Non-pigmented ciliary epithelial cell (primary cell): Measurements from ENCODE around the gene PALM2AKAP2.
A peak's percentile ranks its signal among the peaks of the same experiment; 100 is the strongest.

Source experiments
- DNase-seq: peaks from one replicate; pipeline ENCODE4 v3.0.0-alpha.2; 2010; ENCODE audit warnings: low read depth

The PALM2AKAP2 gene

DNA sequence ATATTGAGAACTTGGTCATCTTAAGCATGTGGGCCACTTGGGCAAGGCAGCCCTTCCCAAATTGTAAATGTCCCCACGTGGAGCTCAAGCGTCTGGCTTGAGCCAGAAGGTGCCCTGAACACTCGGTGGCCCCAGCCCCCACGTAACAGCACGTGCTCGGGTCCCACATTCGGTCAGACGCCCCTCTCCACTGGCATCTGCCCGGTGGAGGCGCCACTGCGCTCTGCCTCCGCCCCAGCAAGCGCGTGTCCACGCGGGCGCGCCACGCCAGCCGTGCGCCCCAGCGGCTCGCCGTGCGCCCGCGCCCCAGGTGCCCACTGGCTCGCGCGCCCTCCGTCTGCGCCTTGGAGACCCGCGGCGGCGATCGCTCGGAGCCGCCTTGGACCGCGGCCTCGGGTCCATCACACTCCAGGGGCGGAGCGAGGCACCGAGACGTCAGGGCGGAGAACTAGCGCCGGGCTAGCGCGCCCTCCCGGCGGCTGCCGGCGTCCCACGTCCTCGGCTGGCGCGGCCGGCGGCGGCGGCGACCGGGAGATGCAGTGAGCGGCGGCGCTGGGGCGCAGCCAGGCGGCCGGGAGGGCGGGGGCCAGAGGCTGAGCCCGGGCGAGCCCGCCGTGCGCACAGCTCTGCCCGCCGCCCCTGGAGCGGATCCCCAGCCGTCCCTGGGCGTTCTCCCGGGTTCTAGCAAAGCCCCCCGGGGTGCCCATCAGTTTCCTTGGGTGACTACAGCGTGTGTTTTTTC, at the start of gene PALM2AKAP2:
Gene PALM2AKAP2, plus strand, starts transcription at position 488 of the 742 bp plus-strand sequence. CDS start 291 bp downstream, outside the sequence.
- no peak for DNase-seq

DNA sequence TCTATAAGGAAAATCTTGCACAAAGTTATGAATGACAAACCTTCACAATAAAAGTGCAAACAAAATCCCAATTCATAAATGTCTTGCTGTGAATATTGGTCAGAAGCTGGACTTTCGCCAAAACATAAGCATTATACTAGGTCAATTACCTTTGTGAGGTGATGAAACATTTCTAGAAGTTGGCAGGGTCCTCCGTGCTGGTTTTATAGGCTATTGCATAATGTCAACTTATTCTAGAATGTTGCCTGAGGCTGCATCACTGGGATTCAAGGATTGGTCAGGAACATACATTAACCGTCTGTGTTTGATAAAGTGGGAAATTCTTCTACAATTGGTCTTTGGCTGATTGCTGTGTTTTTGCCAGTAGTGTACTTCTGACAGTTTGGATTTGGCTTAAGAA, 49.8 kb upstream of the PALM2AKAP2 start:
- no peak for DNase-seq

DNA sequence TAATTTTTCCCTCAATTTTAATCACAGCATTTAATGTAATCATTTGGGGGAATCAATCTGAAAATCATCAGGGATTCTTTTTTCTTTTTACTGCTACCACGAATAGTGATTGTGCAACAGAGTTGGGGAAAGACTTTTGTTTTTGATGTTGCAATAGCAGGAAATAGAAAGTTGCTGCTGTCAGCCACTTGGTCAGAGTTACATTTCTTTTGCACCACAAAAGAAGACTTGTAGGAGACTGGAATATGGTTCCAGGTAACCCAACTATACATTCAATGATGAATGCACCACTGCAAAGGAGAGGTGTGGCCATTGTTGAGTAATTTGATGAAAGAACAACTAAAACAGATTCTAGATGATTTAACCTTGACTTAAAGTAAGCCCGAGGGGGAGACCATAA, 46.3 kb upstream of the PALM2AKAP2 start:
- no peak for DNase-seq

DNA sequence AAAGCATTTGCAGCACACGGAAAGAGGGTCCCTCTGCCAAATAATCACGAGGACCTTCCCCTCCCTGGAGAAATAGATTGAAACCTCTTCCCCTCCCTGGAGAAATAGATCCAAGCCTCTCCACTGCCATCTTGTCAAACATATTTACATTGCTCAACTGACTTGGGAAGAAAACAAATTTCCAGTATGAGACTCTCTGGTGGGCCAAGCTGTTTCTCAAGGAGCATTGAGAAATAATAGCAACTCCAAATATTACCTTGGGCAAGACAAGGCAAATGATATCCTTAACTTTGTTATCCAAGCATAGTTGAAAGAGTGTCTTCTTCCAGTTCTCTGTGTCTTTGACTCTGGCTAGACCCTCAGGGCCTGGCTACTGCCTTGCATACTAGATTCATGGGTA, 45.2 kb upstream of the PALM2AKAP2 start:
- DNase-seq, result no peak

DNA sequence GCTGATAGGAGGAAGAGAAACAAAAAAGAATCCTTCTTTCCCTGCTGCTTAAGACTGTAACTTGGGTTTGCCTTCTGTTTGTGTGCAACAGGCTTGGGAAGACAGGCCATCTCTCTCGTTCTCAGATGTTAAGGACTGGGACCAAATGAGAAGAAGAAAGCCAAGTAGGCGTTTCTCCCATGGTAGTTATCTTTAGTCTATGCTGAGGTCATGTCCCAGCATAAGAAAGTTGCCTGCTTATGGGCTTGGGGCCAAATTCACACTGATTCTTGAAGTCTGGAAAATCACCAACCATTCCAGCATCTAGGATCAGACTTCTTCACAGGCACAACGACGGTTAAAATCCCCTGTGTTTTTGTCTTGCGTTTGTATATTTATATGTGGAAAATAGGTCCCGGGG, 44.2 kb upstream of the PALM2AKAP2 start:
- DNase-seq, result no peak

DNA sequence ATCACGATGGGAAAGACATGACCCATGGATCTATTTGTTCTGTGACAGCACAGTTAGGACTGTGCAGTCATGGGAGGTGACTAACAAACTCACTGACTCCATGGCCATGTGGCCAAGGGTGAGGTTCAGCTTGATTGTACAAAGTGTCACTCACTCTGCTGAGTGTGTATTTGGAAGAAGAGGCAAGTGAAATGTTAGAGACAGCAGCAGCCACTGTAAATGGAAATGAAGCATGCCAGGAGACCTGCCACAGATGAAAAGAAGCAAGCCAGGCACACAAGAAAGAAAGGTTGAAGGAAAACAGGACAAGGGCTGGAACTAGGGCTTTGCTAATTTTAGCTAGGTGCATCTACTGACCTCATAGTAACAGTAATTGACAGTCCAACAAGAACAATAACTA, 42.7 kb upstream of the PALM2AKAP2 start:
- DNase-seq, result no peak

DNA sequence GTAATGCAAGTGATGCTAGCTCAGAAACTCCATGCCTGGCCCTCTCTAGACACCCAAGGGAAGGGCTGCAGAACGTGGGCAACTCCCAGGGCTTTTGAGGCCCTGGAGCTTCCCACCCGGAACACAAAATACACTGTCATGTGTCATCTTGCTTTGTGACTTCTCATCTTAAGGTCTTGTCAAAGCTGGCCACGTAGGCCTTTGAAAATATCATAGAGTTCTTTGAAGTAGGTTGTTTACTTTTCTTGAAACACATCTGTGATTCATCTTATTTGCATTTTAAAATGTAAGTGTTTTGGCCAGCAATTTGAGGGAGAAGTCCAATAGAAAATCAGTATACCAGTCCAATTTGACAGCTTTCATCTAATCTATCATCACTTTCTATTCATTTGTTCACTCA, 40.2 kb upstream of the PALM2AKAP2 start:
- no peak for DNase-seq

DNA sequence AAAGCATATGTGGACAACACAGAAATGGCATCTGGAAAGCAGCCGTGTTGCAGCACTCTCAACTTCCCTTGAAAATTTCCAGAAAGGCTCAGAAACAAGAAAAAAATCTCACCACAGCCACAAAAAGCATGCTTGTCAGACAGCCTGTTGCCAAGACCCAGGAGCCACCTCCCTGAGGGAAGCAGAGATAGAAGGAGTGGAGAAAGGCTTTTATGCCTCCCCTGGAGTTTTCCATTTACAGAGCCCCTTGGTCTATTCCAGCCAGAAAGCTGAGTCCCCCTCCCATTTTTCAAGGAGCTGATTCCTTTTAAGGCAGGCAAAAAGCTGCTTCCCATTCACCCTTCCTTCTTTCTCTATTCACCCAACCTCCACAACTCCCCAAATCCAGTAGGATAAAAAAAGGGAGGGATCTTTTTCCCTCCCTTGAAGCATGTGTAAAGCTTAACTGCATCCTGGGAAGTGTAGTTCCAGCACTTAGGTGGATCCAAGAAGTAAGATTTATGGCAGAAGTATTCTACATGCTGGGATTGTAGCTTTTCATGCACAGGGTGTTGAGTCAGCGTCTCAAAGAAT, 37.1 kb upstream of the PALM2AKAP2 start:
- DNase-seq, result no peak

DNA sequence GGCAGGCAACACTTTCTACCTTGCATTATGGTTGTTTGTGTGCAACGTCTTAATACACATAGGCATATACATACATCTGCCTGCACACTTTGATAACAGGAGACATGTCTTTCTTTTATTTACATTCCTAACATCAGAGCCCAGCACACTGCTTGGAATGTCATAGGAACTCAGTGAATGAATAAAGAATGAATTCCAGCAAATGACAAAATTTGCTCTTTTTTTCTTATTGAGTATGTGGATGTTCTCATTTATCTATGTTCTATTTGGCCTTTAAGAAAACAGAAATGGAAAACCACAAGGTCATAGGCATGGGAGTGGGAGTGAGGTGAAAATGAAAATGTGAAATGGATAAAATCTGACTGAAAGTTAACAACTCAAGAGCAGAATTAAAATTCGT, 36.3 kb upstream of the PALM2AKAP2 start:
- DNase-seq, result no peak

DNA sequence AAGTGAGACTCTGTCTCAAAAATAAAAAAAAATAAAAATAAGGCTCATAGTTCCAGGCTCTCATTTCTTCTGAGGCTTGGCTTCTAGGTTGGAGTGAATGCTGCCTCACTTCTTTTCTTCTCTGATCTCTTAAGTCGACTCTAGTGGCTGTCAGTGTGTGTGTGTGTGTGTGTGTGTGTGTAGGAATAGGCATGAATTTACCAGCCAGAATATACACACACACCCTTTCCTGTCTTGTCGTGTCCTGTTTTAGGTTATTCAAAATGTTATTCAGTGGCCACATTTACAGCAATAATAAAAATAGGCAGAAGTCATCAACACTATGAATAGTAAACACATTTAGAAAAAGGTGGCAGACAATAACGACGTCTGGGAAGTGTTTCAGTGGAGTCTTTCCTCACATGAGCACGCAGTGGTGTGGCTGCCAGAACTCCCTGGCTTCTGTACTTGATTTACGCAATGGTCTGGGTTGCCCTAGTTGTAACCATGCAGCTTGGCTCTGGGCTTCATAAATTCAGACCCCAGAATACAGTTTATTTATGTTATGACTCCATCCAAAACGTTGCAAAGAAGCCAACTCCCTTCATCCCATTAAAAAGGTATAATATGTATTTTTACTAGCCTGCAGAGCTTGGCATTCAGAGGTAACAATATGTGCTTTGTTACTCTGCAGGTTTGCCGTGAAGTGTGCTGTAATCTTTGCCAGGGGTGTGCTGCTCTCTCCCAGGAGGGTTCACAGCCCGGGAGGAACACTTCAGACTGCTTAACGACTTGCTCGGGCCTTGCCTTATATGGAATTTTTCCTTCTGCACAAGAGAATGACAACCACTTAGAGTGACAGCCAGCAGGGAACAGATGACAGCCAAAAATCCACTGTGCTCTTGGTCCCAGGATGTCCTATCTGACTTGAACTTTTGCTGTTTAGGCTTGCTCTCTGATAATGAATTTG, 34.4 kb upstream of the PALM2AKAP2 start:
- DNase-seq, result no peak

DNA sequence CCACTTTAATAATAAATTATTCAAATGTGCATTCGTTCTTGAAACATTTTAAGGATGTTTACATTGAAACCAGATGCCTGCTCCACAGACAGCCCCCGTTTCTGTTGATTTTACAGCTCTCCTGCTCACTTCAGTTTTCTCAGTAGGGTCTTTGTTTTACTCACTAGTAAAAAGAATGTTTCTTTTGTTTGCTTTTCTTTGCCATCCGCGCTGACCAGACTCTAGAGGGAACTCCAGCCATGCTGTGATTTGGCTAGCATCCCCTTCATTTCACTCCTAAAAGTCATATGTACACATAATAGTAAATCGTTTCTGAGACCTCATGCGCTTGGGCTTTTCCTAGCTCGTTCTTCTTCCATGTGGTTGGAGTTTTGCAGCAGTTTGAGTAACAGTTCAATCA, 28.7 kb upstream of the PALM2AKAP2 start:
- no peak for DNase-seq

DNA sequence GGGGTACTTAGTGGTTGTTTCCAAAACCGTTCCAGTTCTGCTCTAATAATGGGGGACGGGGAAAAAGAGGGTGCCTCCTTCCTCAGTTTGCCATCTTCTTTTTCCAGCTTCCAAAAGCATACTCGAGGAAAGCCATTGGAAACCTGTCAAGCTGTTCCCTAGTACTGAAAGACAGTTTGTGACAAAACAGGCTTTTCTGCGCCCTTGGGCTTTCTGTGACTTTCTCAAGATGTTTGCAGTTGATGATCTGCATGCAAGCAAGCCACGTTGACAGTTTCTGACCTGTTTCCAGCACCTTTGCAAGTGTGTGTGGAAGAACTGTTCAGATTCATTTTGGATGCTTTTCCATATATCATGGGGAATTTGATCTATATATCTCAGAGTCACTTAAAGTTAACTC, 26.7 kb upstream of the PALM2AKAP2 start:
- DNase-seq, result no peak

DNA sequence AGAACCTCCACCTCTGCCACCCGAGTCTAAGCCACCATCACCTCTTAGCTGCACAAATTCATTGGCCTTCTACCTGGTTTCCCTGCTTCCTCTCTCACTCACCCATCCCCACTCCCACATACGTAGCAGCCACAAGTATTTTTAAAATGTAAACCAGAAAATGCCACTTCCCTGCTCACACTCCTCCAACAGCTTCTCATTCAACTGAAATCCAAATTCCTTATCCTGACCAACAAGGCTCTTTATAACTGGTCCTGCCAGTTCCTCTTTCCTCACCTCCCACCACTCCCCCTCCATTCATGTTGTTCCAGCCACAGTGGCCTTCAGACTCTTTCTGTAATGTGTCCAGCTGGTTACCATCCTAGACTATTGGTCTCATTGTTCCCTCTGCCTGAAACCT, 25.0 kb upstream of the PALM2AKAP2 start:
- no peak for DNase-seq

DNA sequence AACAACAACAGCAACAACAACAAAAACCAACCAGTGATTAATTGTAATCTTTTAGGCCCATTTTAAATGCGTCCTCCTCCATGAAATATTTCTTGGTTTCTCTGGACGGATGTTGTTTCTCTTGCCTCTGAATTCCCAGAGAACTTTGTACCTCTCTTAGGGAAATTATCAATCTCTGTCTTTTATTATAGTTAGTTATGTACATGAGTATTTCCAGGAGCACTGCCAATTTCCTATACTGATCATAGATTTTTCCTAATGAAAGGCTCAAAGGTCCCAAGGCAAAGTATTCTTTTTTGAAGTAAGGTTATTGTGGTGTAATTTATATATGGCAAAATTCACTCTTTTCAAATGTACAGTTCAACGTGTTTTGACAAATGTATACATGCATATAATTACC, 20.4 kb upstream of the PALM2AKAP2 start:
- DNase-seq, result no peak

DNA sequence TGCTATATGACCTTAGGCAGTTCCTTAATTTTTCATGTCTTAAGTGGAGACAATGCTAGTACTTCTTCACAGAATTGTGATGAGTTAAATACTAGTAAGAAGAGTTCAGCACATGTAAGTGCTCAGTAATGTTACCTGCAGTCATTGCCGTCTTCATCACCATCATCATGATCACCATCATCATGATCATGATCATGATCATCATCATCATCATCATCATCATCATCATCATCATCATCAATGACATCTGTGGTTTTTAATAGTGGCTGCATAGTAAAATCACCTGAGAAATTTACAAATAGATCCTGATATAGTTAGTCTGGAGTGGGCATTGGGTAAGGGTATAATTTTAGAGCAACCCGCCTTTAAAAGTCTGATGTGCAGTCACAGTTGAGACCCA, 14.7 kb upstream of the PALM2AKAP2 start:
- DNase-seq, result no peak

DNA sequence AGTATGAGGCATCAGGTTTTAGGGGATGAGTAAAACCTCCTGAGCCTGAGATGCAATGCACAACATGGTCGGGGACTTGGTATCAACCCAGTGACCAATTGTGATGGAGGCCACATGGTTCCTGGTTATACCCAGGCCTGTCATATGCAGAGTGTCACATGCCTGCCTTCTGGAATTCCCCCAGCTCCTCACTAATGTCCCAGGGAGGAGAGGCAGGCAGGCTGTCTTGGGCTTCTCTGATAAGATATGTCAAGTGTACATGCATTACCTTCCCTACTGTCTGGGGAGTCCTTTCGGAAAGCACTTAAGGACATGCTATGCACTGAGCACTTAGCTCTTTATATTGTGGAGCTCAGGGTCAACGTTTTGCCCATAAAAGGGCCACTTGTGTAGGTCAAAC, 14.2 kb upstream of the PALM2AKAP2 start:
- DNase-seq, result no peak

DNA sequence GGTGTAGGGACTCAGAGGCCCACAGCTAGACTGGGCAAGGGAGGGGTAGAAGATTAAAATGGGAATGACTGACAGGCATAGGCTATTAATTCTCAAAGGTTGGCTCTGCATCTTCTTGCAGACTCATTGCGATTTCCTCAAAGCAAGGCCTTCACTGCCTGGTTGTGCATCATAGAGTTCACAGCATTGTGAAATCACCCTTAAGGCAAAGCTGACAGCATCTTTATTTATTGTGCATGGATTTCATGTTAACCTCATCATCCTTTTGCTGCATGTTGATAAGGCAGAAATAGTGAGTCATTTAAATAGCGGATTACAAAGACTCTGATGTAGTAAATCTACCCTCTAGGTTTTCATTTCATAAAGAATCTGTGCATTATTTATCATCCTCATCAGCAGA, 13.6 kb upstream of the PALM2AKAP2 start:
- peak; percentile 67 for DNase-seq

DNA sequence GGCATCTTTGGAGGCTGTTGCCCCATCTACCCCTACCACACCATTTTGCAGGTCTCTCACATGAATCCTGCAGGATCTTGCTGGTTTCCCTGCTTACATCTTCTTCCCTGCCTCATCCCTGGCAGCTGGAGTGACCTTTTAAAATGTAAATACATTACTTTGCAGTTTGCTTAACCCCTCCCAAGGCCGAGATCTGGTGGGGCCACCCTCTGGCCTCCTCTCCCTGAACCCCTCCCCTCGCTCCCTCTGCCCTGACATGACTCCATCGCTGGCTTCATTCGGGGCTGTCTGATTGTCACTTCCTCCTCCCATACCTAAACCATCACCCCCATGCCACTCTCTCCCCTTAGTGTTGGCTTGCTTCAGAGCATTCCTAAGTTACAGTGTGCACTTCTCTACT, 12.6 kb upstream of the PALM2AKAP2 start:
- DNase-seq, result no peak

DNA sequence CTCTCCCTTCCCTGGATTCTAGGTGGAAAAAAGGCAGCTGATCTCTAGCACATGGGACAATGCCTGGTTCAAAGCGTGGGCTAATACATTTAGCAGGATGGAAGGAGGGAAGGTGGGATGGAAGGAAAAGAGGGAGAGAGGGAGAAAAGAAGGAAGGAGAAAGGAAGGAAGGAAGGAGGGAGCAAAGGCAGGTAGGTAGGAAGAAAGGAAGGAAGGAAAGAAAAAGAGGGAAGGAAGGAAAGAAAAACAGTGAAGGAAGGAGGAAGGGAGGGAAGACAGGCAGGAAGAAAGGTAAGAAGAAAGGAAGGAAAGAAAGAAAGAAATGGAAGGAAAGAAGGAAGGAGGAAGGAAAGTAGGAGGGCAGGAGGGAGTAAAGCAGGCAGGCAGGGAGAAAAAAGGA, 12.2 kb upstream of the PALM2AKAP2 start:
- DNase-seq, result no peak

DNA sequence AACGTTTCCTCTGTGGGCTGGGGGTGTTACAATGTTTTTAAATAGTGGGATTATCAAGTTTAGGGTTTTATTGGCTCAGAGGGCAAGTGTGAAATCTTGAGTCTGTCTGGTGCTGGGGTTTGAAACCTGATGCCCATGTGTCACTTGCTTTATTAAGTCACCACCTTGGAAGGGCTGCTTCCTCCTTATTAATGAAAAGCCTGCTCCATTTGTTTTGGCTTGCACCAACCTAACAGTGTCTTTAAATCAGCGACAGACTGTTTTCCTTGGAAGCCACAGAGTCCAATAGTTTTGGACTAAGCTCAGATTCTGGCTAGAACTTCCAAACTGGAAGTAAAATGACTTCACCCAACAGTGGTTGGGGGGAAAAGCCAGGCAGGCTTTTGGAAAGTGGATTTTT, 10.7 kb upstream of the PALM2AKAP2 start:
- no peak for DNase-seq

DNA sequence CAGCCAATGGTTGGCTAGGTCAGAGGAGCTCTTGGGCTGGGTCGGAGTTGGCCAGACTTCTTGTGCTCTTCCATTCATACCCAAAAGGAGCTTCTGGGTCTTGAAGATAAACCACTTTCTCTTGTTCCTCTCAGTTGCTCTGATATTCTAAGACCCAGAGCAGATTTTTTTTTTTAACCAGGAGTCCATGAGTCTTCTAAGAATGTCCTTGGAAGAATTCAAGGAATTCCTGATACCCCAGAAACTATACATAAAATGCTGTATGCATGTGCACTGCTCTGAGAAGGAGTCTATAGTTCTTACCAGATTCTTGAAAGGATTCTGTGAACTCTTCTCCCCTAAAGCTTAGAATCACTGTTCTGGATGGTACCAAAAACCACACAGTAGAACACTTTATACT, 9.9 kb upstream of the PALM2AKAP2 start:
- no peak for DNase-seq

DNA sequence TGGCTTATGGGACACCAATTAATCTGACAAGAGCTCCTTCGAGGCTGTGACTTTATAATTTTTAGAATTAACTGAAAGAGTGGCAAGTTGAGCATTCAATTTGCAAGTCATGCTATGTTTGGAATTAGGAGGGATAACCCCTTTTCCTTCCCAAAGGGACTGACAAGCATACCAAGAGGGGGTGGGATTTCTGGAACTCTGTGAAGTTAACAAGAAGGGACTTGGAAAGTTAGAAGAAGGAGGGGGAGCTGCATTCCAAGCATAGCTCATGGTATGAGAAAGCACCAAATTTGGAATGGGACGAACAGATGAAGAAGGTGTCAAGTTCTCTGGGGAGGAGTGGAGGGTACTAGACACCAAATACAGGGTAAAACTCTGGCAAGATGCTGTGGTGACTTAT, 8.9 kb upstream of the PALM2AKAP2 start:
- peak; percentile 57 for DNase-seq
